Activated CD4-positive, CD25-positive, alpha-beta regulatory T cell treated with anti-CD3 and anti-CD28 coated beads, Interleukin-2, amount 50 U/mL, for 72 hours (primary cell): ENCODE results near the gene SEC62.

Source experiments
- DNase-seq: peaks from one replicate; pipeline ENCODE4 v3.0.0; 2021

Gene SEC62

DNA sequence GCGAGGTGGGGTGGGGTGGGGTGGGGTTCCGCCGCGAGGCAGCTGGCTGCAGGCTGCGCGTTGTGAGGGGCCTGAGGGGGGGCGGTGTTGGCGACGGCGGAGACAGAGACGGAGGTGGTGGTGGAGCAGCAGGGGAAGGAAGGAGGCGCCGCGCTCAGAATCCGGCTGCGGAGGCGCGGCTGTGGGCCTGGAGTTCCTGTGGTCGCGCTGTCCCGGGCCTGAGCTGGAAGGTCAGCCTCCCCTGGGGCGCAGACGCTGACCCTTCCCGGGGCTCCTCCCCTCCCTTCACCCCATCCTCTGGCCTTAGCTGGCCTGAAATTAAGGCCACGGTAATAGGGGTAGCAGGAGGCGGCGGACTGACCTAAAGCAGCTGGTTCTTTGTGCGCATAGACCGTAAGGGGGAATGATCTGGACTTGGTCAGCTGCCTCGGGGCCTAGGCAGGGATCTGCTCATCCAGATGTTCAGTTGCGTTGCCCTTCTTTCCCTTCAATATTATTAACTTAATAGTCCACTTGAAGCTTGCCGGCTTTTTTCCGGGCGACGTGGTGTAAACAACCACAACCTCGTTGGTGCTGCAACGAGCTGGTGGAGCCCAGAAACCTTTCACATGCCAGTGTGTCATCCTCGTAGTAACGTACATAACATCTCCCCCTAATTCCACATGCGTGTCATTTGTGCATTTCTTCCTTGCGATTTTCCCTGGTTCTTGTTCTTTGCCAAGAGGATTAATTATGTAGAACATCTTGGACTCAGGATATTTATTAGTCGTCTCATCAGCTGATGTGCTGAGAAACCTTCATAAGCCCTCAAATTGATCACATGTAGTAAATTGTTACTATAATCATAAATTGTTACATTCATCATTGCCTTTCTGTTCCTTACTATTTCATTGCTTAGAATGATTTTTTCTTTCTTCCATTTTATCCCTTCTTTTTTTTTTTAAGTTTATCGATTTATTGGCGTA, 626 bp downstream of the SEC62 start:
- no peak for DNase-seq

DNA sequence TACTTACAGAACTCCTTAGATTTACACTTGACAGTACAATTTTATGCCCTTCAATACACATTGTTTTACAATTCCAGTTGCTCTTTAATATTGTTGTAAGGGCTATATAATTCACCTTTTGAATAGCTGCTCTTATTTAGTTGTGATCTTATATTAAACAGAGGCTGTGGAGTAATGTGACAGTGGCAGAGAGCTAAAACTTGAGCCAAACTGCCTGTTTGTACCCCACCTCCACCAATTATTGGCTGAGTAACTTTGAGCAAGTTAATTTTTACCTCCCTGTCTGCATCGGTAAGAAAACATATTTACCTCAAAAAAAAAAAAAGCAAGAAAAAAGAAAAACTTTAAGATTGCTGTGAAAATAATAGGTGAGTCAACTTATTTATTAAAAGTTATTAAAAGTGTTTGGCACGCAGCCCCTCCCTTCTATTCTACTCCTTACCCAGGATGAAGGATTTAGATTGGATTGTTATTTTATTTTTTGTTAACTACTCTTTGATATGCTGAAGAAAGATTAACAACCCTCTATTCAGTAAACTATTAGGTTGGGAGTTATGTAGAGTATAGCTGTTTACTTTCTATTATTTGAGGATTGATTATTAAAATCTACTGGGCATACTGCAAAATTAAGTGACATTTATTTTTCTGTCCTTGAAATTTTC, 1.7 kb downstream of the SEC62 start:
- DNase-seq, result no peak

DNA sequence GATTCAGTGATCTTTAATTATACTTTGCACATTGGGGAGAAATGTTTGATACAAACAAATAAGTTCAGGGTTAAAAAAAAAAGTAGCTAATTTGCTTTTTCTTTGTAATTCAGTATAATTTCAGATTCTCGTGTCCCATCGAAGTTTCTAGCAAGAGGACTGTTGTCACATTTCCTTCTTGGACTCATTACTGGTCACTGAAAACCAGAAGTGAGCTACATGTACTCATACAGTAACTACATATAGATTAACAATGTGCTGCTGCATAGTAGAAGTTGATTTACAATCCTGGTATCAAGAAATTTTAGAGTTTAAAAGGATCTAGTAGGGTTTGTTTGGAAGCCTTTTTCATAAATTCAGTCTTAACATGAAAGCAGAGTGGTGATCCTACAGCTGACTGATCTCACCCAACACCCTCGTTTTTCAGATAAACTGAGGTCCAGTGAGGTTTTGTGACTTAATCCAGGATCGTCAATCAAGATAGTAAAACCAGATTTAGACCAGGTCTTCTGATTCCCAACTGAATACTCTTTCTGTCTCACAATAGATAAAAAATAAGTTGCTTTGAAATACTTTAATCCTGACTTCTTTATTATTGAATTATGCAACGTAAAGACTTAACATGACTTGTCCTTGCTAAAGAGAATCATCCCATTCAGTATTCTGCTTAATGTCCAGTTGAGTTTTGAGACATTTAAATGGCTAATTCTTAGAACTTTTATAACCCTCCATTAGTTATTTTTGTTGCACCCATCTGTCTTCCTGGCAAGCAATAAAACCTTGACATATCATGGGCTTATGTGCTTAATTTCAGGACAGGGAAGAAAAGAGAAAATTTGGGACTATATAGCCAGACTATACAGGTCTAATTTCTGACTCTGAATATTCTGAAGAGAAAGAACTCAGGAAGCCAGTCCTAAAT, 2.8 kb downstream of the SEC62 start:
- no peak for DNase-seq

DNA sequence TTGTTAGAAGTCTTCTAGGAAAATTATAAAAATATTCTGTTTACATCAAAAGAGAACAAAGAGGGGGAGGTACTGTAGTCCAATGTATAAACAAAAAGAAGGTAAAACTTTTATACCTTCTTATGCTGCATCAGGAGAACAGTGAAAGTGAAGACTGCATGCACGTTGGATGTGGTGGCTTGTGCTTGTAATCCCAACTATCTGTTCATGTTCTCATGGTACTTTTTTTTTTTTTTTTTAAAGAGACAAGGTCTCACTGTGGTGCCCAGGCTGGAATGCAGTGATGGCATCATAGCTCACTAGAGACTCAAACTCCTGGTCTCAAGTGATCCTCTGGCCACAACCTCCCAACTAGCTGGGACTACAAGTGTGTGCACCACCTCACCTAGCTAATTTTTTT, 4.2 kb downstream of the SEC62 start:
- DNase-seq, result no peak

DNA sequence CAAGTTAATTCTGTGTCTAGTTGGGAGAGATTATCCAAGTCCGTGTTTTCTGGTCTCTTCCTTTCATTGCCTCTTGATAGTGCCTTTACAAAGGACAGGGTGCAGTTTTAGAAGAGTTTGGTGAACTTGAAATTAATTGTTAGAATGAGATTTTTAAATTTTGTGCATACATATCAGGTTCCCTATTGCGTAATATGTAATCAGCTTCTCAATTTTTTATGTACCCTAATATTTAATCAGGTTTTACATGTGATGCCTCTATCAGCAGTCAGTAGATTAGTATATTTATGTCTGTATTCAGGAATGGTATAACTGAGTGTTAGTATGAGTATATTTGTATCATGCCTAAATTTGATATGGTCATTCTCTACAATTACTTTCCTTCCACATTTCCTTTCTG, 4.9 kb downstream of the SEC62 start:
- no peak for DNase-seq

DNA sequence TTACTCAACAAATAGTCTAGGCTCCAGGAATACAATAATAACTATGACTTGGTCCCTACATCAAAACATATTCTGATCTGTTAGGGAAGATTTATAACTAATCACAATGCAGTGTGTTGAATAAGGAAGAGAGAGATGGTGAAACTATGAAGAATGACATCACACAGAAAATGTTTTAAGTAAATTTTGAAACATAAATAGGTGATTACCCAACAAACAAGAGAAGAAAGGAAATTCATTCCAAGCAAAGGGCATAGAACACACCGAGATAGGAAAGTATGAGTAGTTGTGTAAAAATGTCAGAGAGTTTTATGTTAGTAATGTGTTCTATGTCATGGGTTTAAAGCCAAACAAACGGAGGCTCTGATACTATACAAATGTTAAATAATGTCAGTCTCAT, 13.4 kb downstream of the SEC62 start:
- no peak for DNase-seq

DNA sequence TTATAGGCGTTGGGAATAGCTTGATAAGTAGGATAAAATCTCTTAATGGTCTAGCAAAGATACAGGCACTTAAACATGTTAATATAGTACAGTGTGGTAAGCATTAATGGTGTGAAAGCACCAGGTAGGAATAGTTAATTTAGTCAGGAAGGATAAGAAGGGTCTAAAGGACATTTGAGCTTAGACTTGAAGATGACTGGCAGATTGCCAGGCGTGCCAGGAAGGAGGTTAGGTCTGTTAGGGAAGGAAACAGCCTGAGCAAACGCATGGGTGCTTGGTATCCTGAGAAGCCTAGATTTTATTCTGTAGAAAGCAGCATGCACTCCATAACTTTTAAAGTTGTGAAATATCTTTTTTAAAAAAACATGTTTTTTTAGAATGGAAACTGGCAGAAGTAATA, 17.7 kb downstream of the SEC62 start:
- DNase-seq, result no peak

DNA sequence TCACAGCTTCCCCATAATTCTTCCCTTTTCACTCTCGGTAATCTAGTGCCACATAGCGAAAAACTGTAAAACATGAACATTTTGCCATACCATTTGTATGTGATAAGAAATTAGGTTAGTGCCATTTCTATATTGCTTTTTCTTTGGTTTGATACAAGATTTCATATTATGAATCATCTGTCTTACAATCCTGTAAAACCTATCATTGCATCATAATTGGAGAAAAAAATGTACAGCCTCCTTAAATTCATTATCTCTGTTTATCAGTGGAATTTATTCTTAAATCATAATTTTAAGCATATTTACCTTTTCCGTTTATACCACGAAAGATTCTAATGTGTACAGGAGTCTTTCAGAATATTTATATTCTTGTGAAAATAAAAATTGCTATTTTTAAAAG, 23.8 kb downstream of the SEC62 start:
- DNase-seq, result no peak

DNA sequence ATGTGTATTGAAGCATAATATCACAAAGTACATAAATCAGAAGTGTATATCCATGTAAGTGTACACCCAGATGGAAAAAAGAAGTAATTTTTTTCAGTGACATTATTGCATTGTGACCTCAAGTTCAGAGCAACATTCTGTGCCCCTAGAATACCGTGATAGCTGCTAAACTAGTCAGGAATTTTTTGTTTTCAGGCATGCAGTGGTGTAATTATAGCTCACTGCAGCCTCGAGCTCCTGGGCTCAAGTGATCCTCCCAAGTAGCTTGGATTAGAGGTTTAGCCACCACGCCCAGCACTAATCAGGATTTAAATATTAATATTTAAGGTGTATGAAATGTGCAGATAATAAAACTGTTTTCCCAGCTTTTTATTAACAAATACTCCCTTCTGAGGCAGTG, 25.5 kb downstream of the SEC62 start:
- no peak for DNase-seq

DNA sequence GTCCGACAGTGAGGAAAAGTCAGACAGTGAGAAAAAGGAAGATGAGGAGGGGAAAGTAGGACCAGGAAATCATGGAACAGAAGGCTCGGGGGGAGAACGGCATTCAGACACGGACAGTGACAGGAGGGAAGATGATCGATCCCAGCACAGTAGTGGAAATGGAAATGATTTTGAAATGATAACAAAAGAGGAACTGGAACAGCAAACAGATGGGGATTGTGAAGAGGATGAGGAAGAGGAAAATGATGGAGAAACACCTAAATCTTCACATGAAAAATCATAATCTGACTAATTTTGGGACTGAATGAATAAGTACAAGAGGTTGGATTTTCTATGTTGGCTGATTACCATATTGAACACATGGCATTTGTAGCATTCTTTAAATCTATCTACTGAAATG, 26.2 kb downstream of the SEC62 start:
- no peak for DNase-seq

DNA sequence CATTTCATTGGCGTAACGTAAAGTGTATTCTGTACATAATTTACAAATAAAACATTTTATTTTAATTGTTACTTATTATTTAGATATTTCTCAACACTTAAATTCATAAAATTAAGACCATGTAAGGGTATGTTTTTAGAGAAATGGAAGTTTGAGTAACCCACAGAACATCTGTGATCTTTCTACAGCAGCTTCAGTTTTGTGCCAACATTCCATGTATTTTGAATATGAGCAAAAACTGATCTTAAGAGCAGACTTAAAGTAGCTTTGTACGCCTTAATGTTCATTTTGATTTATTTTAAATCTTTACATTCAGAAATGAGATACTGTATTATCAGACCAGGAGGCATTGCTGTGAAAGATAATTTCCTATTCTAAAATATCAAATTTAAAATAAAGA, 27.2 kb downstream of the SEC62 start:
- no peak for DNase-seq

DNA sequence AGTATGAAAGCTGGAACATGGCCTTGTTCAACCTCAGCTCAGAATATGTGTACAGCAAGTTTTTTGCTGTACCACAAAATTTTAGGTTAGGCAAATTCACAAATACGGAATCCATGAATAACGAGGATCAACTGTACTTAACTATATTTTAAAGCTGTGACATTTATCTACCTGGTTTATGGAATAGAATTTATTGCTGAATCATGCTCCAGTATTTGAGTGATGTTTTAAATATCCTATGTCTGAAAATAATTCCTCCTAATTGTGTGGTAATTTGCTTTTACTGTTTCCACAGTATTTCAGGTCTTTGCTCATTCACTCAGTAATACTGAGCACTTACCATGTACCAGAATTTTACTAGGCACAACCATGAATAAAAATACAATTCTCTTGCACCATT, 29.5 kb downstream of the SEC62 start:
- no peak for DNase-seq

DNA sequence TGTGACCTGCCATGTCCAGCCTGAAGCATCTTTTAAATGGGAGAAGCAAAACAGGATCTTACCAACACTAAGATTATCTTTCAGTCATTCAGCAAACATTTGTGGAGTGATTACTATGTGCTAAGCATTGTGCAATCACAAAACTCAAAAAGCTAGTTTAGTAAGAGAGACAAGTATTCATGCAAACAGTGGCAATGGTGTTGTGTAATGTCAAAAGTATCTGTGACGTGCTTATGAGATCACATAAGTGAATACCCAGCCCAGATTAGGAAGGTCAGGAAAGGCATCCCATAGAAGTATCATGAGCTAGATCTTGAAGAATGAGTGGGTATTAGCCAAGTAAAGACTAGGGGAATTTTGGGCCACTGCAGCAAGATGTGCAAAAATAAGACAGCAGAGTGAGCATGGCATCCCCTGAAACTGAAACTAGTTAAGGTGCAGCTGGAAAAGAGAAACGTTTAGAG, 32.1 kb downstream of the SEC62 start:
- no peak for DNase-seq

DNA sequence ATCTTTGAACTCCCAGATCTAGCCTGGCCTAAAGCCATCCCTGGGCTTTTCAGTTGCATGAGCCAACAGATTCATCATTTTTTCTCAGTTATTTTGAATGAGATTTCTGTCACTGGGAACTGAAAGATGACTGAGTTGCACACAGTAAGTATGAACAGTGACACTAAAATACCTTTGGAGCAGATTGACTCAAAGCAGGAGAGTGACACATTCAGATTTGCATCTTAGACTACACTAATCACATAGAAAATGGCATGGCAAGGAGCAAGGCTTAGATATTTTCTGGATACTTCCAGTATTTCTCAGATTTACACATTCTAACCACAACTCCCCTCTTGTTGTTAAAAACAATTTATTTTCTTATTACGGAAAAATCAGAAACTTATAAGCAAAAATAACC, 32.8 kb downstream of the SEC62 start:
- no peak for DNase-seq

DNA sequence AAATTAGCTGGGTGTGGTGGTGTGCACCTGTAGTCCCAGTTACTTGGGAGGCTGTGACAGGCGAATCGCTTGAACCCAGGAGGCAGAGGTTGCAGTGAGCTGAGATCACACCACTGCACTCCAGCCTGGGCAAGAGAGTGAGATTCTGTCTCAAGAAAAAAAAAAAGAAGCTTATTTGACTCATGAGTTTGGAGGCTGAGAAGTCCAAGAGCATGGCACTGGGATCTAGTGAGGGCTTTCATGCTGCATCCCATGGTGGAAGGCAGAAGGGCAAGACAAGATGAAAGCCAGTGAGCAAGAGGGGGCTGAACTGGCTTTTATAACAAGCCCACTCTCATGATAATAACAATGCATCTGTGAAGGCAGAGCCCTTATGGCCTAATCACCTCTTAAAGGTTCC, 33.4 kb downstream of the SEC62 start:
- no peak for DNase-seq

DNA sequence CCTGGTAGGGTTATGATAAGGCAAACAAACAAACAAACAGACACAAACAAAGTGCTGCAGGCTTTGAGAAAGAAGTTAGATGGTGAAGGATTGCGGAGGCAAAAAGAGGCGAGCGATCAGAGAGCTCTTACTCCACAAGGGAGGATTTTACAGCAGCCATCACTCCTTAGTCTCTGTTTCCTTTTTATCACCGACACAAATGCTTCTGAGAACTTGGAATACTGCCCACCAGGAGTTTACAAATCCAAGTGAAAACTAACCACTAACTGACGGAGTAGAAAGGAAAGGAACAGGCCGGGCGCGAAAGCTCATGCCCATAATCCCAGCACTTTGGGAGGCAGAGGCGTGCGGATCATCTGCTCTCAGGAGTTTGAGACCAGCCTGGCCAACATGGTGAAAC, 35.6 kb downstream of the SEC62 start:
- no peak for DNase-seq

DNA sequence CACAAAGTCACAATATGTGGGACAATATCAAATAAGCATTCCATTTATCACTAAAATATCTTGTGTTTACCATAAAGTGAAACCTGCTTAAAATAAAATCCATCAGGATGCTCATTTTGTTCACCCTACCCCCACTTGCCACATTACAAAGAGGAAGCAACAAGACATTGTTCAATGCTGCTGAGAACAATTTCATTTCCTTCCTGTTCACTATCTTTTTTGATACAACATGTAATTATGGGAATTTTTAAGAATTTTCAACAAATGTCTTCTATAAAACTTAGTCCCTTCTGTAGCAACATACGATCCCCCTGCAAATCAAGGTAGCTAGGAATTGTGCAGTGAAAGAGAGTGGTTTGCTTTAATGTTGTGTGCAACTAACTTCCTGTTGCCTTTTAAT, 36.3 kb downstream of the SEC62 start:
- DNase-seq, result no peak

DNA sequence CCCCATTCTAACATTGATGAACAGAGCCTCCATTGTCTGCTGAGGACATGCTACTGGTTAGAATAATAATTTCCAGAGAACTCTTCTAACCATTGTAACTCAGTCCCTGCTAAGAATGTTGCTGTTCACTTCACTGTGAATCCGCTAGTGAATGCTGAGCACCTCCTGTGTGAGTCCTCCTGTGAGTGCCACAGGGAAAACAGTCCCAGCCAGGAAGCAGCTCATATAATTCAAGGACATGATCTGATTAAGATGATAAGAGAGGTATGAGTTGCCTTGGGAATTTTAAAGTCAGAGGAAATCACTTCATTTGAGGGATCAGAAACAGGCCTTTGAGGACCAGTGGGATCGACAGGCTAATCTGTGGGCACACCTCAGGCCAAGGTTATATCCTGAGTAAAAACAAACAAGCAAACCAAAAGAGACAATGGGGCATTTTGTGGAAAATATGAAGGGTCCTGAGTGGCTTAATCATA, 37.3 kb downstream of the SEC62 start:
- no peak for DNase-seq

DNA sequence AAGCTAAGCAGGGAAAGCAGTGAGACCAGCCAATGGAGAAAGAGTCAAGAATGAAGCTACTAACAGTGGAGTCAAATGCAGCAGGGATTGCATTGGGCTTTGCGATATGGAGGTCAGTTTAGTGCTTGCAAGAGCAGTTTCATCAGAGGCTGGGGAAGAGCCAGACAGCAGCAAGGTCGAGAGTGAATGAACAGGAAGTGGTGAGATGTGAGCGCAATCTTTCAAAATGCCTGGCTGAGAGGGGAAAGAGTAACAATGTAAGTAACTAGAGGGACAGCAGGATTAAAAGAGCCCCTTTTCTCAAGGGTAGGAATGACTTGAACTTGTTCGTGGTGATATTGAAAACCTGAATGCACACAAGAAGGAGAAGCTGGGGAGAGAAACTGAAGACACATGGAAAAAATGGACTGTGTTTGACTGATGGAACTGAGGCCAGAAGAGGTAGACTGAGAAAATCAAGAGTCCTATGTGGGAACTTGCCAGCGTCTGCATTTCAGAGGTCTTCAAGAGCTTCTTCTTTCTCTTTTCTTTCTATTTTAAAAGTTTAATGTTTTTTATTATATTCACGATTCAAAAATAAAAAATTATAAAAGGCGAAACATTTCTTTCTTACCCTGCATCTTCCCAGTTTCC, 40.5 kb downstream of the SEC62 start:
- no peak for DNase-seq

DNA sequence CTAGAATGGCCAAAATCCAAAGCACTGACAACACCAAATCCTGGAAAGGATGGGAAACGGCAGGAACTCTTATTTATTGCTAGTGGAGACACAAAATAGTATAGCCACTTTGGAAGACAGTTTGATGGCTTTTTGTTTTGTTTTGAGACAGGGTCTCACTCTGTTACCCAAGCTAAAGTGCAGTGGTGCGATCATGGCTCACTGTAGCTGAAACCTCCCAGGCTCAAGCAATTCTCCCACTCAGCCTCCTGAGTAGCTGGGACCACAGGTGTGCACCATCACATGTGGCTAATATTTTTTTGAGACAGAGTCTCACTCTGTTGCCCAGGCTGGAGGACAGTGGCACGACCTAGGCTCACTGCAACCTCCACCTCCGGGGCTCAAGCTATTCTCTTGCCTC, 43.9 kb downstream of the SEC62 start:
- DNase-seq, result no peak

DNA sequence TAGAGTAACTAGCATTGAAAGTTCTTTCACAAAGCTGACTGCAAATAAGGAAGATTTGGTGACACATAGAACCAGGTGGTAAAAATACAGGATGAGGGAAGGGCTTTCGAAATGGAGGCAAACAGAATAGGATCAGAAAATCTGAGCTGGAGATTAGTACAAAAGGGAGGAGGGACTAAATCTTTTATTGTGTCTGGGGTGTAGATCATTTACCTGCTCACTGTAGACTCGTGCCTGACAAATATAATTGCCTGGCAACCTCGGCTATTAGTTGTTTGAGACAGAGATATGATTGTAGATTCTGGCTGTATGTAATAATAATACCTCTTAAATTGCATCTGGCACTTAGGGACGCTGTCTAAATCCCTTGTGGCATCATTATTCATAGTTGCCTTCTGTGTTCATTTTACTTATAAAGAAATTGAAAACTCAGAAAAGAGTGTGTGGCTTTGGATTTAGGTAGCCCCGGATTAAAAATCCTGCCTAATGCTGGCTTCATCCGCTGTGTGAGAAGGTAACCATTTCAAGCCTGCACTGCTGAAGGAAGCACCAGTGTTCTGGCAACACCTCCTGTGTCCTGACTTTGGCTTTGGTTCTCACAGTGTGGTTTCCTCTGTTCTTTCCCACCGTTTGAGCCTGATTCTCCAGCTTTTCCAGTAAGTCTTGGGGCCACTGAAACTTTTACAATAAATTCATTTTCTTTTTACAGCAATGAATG, 46.2 kb downstream of the SEC62 start:
- DNase-seq, result no peak

DNA sequence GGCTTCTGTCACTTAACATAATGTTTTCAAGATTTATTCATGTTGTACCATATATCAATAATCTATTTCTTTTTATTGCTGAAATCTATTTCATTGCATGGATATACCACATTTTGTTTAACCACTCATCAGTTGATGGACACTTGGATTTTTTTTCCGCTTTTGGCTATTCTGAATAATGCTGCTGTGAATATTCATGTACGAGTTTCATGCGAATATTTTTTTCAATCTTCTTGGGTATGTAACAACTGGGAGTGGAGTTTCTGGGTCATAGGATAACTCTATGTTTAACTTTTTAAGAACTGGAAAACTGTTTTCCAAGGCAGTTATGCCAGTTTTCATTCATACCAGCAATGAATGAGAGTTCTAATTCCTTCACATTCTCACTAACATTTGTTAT, 49.5 kb downstream of the SEC62 start:
- DNase-seq, result no peak
